ENCODE measurements around the gene HSP90B1. TPM values are rescaled to one million over a fixed set of nuclear protein-coding genes. Genes with fewer than 3 reads are reported as not detected.

Gene HSP90B1
- total RNA-seq, 1 experiment from 2014 or later = 864 TPM

DNA sequence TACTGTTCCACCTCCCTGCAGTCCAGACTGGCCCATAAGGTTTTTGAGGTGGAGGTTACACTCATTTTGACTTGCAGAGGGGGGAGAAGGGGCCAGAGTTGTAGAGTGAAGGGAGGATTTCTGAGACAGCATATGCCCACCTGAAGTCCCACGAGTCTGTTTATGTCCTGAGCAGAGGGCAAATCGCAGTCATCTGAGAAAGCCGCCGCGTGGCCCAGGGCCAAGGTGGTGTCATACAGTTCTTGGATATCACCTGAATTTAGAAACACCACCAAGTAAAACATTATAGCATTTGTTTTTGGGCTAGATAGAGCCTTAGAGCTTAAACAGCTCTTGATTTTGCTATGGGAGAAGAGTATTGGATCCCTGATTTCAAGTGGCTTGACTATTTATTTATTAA, 66.4 kb downstream of the HSP90B1 start:
- DNase-seq (ENCODE audit: low spot score) = no peak
- H3K9me3 Mint-ChIP-seq = no peaks in the 10 kb centered on the region
- no peak for ATAC-seq
- ChIA-PET POLR2A (no interaction called here), CTCF (interaction anchor here (1.1 kb wide), 1 partner anchor 112 kb away, joined by 3 read pairs; no protein-coding TSS in a partner anchor)
- TF ChIP-seq ATF1 (CRISPR knock-in tag; IDR thresholded peaks at IDR 0.05) = no peak
- TF ChIP-seq NR2C2 (CRISPR knock-in tag; IDR thresholded peaks at IDR 0.05) = no peak
- H3K4me1 Mint-ChIP-seq = 0 out of 2 replicates have a peak, but pooled peaks cover 3% of the 10 kb centered on the region
- H3K36me3 Mint-ChIP-seq = no peaks in the 10 kb centered on the region
- H3K4me3 Mint-ChIP-seq = no peak overlapping the region
- H3K27me3 Mint-ChIP-seq (ENCODE audit: low read depth) = no peaks in the 10 kb centered on the region; the same call in 1 of the 2 replicates
- H3K27ac Mint-ChIP-seq = no peak overlapping the region

- Mint-ChIP-seq H3K4me1 (0 out of 2 replicates have a peak, but pooled peaks cover 3% of the 10 kb centered on the region), H3K27me3 (ENCODE audit: low read depth) (no peaks in the 10 kb centered on the region; the same call in 1 of the 2 replicates), H3K36me3 (no peaks in the 10 kb centered on the region), H3K27ac (no peak overlapping the region), H3K9me3 (no peaks in the 10 kb centered on the region), H3K4me3 (no peak overlapping the region)
- ChIA-PET CTCF (interaction anchor here (0.6 to 1.1 kb wide), 3 partner anchors 31 to 111 kb away, joined by 3 read pairs; partner anchors contain the start of gene TDG), POLR2A (no interaction called here)
- TF ChIP-seq MXD4 (CRISPR knock-in tag; IDR thresholded peaks at IDR 0.05; ENCODE audit: borderline replicate concordance) = no peak
- no peak for TF ChIP-seq ZNF423 (CRISPR knock-in tag; IDR thresholded peaks at IDR 0.05)
- TF ChIP-seq, protein P1, sequence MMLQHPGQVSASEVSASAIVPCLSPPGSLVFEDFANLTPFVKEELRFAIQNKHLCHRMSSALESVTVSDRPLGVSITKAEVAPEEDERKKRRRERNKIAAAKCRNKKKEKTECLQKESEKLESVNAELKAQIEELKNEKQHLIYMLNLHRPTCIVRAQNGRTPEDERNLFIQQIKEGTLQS (CRISPR knock-in tag; conservative IDR thresholded peaks at IDR 0.05) = no peak
- TF ChIP-seq MAX (CRISPR knock-in tag; IDR thresholded peaks at IDR 0.05) = no peak
- no peak for TF ChIP-seq GTF2I (CRISPR knock-in tag; conservative IDR thresholded peaks at IDR 0.05)
- TF ChIP-seq MYBL2 (CRISPR knock-in tag; IDR thresholded peaks at IDR 0.05) = no peak
- TF ChIP-seq, protein P2, sequence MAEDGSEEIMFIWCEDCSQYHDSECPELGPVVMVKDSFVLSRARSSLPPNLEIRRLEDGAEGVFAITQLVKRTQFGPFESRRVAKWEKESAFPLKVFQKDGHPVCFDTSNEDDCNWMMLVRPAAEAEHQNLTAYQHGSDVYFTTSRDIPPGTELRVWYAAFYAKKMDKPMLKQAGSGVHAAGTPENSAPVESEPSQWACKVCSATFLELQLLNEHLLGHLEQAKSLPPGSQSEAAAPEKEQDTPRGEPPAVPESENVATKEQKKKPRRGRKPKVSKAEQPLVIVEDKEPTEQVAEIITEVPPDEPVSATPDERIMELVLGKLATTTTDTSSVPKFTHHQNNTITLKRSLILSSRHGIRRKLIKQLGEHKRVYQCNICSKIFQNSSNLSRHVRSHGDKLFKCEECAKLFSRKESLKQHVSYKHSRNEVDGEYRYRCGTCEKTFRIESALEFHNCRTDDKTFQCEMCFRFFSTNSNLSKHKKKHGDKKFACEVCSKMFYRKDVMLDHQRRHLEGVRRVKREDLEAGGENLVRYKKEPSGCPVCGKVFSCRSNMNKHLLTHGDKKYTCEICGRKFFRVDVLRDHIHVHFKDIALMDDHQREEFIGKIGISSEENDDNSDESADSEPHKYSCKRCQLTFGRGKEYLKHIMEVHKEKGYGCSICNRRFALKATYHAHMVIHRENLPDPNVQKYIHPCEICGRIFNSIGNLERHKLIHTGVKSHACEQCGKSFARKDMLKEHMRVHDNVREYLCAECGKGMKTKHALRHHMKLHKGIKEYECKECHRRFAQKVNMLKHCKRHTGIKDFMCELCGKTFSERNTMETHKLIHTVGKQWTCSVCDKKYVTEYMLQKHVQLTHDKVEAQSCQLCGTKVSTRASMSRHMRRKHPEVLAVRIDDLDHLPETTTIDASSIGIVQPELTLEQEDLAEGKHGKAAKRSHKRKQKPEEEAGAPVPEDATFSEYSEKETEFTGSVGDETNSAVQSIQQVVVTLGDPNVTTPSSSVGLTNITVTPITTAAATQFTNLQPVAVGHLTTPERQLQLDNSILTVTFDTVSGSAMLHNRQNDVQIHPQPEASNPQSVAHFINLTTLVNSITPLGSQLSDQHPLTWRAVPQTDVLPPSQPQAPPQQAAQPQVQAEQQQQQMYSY (CRISPR knock-in tag; IDR thresholded peaks at IDR 0.05) = no peak
- no peak for TF ChIP-seq CBFB (CRISPR knock-in tag; IDR thresholded peaks at IDR 0.05; ENCODE audit: low read depth)
- no peak for TF ChIP-seq JAZF1 (CRISPR knock-in tag; IDR thresholded peaks at IDR 0.05)
- no peak for TF ChIP-seq HMGA2 (CRISPR knock-in tag; IDR thresholded peaks at IDR 0.05)
- no peak for TF ChIP-seq ATF1 (CRISPR knock-in tag; IDR thresholded peaks at IDR 0.05)
- TF ChIP-seq, protein P3, sequence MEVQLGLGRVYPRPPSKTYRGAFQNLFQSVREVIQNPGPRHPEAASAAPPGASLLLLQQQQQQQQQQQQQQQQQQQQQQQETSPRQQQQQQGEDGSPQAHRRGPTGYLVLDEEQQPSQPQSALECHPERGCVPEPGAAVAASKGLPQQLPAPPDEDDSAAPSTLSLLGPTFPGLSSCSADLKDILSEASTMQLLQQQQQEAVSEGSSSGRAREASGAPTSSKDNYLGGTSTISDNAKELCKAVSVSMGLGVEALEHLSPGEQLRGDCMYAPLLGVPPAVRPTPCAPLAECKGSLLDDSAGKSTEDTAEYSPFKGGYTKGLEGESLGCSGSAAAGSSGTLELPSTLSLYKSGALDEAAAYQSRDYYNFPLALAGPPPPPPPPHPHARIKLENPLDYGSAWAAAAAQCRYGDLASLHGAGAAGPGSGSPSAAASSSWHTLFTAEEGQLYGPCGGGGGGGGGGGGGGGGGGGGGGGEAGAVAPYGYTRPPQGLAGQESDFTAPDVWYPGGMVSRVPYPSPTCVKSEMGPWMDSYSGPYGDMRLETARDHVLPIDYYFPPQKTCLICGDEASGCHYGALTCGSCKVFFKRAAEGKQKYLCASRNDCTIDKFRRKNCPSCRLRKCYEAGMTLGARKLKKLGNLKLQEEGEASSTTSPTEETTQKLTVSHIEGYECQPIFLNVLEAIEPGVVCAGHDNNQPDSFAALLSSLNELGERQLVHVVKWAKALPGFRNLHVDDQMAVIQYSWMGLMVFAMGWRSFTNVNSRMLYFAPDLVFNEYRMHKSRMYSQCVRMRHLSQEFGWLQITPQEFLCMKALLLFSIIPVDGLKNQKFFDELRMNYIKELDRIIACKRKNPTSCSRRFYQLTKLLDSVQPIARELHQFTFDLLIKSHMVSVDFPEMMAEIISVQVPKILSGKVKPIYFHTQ (CRISPR knock-in tag; IDR thresholded peaks at IDR 0.05) = no peak
- no peak for TF ChIP-seq ZNF281 (CRISPR knock-in tag; IDR thresholded peaks at IDR 0.05)
- TF ChIP-seq ZNF263 (CRISPR knock-in tag; IDR thresholded peaks at IDR 0.05; ENCODE audit: low read depth) = no peak
- no peak for TF ChIP-seq ZNF121 (CRISPR knock-in tag; IDR thresholded peaks at IDR 0.05)
- no peak for TF ChIP-seq ZBTB43 (CRISPR knock-in tag; IDR thresholded peaks at IDR 0.05)
- DNase-seq (ENCODE audit: low spot score) = no peak
- ATAC-seq = no peak
These were observed 67.2 kb downstream of the HSP90B1 start for GRCh38 chr12:103997286-103997900.
